H9 (cell line): ENCODE results near the gene CCDC158. TPM values are rescaled to one million over a fixed set of nuclear protein-coding genes. Genes with fewer than 3 reads are reported as not detected.

Experiments used
- DNase-seq: peaks from one replicate; pipeline ENCODE4 v3.0.0-alpha.2; 2017
- H2AFZ ChIP-seq: one replicate; pipeline ENCODE4 v1.6.1; 2013; ENCODE audit warnings: mild to moderate bottlenecking, low read length, control low read depth, moderate library complexity
- H2AK5ac ChIP-seq: 2 replicates; pipeline ENCODE4 v1.6.1; 2013; ENCODE audit warnings: low read length, control low read depth, mixed read lengths; ENCODE audit not compliant: insufficient read length
- H2BK120ac ChIP-seq: one replicate; pipeline ENCODE4 v1.6.1; 2013; ENCODE audit warnings: low read depth, mild to moderate bottlenecking, low read length, control low read depth, inconsistent platforms; ENCODE audit not compliant: poor library complexity, severe bottlenecking
- H2BK12ac ChIP-seq: 2 replicates; pipeline ENCODE4 v1.6.1; 2013; ENCODE audit warnings: low read length, control low read depth, mixed read lengths, low read depth; ENCODE audit not compliant: insufficient read length
- H2BK15ac ChIP-seq: 2 replicates; pipeline ENCODE4 v1.6.1; 2013; ENCODE audit warnings: low read depth, low read length, control low read depth
- H2BK20ac ChIP-seq: one replicate; pipeline ENCODE4 v1.6.1; 2013; ENCODE audit warnings: low read depth, mild to moderate bottlenecking, low read length, control low read depth, inconsistent platforms; ENCODE audit not compliant: poor library complexity, severe bottlenecking
- H2BK5ac ChIP-seq: 2 replicates; pipeline ENCODE4 v1.6.1; 2013; ENCODE audit warnings: low read length, control low read depth, mixed read lengths; ENCODE audit not compliant: insufficient read length
- H3K14ac ChIP-seq: 2 replicates; pipeline ENCODE4 v1.6.1; 2013; ENCODE audit warnings: low read length, control low read depth; ENCODE audit not compliant: insufficient read depth
- H3K18ac ChIP-seq: 2 replicates; pipeline ENCODE4 v1.6.1; 2013; ENCODE audit warnings: low read depth, mild to moderate bottlenecking, mixed read lengths, low read length, control low read depth; ENCODE audit not compliant: insufficient read length
- H3K23ac ChIP-seq: 2 replicates; pipeline ENCODE4 v1.6.1; 2013; ENCODE audit warnings: low read length, control low read depth, mixed read lengths, low read depth; ENCODE audit not compliant: insufficient read length
- H3K23me2 ChIP-seq: 2 replicates; pipeline ENCODE4 v1.6.1; 2013; ENCODE audit warnings: low read depth, mild to moderate bottlenecking, mixed read lengths, low read length, control low read depth; ENCODE audit not compliant: insufficient read length, poor library complexity, severe bottlenecking
- H3K27ac ChIP-seq: 2 replicates; pipeline ENCODE4 v1.5.1; 2013; ENCODE audit warnings: low read length, control low read depth, mixed read lengths, low read depth; ENCODE audit not compliant: insufficient read length
- H3K27me3 ChIP-seq: 2 replicates; pipeline ENCODE4 v1.6.1; 2013; ENCODE audit warnings: low read length, control low read depth, inconsistent platforms; ENCODE audit not compliant: insufficient read depth
- H3K4ac ChIP-seq: 2 replicates; pipeline ENCODE4 v1.6.1; 2013; ENCODE audit warnings: low read depth, mild to moderate bottlenecking, control low read depth, inconsistent platforms, low read length, moderate library complexity
- H3K4me1 ChIP-seq: 2 replicates; pipeline ENCODE4 v1.6.1; 2013; ENCODE audit warnings: low read length, control low read depth, inconsistent platforms; ENCODE audit not compliant: insufficient read depth
- H3K4me2 ChIP-seq: 2 replicates; pipeline ENCODE4 v1.6.1; 2013; ENCODE audit warnings: low read length, control low read depth, mixed read lengths; ENCODE audit not compliant: insufficient read length, insufficient read depth
- H3K56ac ChIP-seq: 2 replicates; pipeline ENCODE4 v1.6.1; 2013; ENCODE audit warnings: low read depth, mild to moderate bottlenecking, mixed read lengths, low read length, control low read depth; ENCODE audit not compliant: insufficient read length
- H3K79me1 ChIP-seq: 2 replicates; pipeline ENCODE4 v1.6.1; 2013; ENCODE audit warnings: low read depth, mild to moderate bottlenecking, moderate library complexity, low read length, control low read depth, inconsistent platforms; ENCODE audit not compliant: insufficient read depth, poor library complexity, severe bottlenecking
- H3K79me2 ChIP-seq: 2 replicates; pipeline ENCODE4 v1.6.1; 2013; ENCODE audit warnings: low read length, control low read depth, inconsistent platforms; ENCODE audit not compliant: insufficient read depth
- H3K9ac ChIP-seq: 2 replicates; pipeline ENCODE4 v1.6.1; 2013; ENCODE audit warnings: low read length, control low read depth, mixed read lengths; ENCODE audit not compliant: insufficient read length; ENCODE audit errors: extremely low read depth
- H3K9me3 ChIP-seq: one replicate; pipeline ENCODE4 v1.6.1; 2013; ENCODE audit warnings: low read depth, low read length, inconsistent platforms; ENCODE audit not compliant: control insufficient read depth
- H3T11ph ChIP-seq: one replicate; pipeline ENCODE4 v1.6.1; 2013; ENCODE audit warnings: mild to moderate bottlenecking, low read length, control low read depth, inconsistent platforms
- H4K20me1 ChIP-seq: one replicate; pipeline ENCODE4 v1.6.1; 2013; ENCODE audit not compliant: control insufficient read depth, insufficient read length, insufficient read depth
- H4K5ac ChIP-seq: 2 replicates; pipeline ENCODE4 v1.6.1; 2013; ENCODE audit warnings: low read depth, mild to moderate bottlenecking, mixed read lengths, low read length, control low read depth; ENCODE audit not compliant: insufficient read length
- H4K8ac ChIP-seq: replicated peaks from 2 replicates; pipeline ENCODE4 v1.6.1; 2013; ENCODE audit warnings: low read length, control low read depth, mixed read lengths, low read depth; ENCODE audit not compliant: insufficient read length
- H4K91ac ChIP-seq: 2 replicates; pipeline ENCODE4 v1.6.1; 2013; ENCODE audit warnings: low read depth, mild to moderate bottlenecking, moderate library complexity, mixed read lengths, low read length, control low read depth; ENCODE audit not compliant: insufficient read length
- H3K27ac Mint-ChIP-seq, 3 experiments: 2 replicates in 2 of 3; 3 replicates in 1 of 3; pipeline ENCODE4 v1.8.0; 2020 to 2021; ENCODE audit warnings: mixed read lengths in 3 of 3, mild to moderate bottlenecking in 1 of 3, moderate library complexity in 1 of 3
- H3K27me3 Mint-ChIP-seq: 2 replicates; pipeline ENCODE4 v1.8.0; 2021; ENCODE audit warnings: low read depth, mild to moderate bottlenecking, moderate library complexity, mixed read lengths
- H3K36me3 Mint-ChIP-seq, 3 experiments: 2 replicates in 2 of 3; 3 replicates in 1 of 3; pipeline ENCODE4 v1.8.0; 2020 to 2021; ENCODE audit warnings: low read depth in 3 of 3, mixed read lengths in 3 of 3; ENCODE audit not compliant: insufficient read depth in 1 of 3
- H3K4me1 Mint-ChIP-seq, 2 experiments: 2 replicates each; pipeline ENCODE4 v1.8.0; 2020; ENCODE audit warnings: mixed read lengths in 2 of 2
- H3K4me3 Mint-ChIP-seq, 2 experiments: 2 replicates in 1 of 2; 3 replicates in 1 of 2; pipeline ENCODE4 v1.8.0; 2020 to 2021; ENCODE audit warnings: mild to moderate bottlenecking in 2 of 2, mixed read lengths in 2 of 2, moderate library complexity in 1 of 2
- H3K9me3 Mint-ChIP-seq, 2 experiments: 2 replicates in 1 of 2; 3 replicates in 1 of 2; pipeline ENCODE4 v1.8.0; 2020; ENCODE audit warnings: mild to moderate bottlenecking in 2 of 2, mixed read lengths in 2 of 2, moderate library complexity in 1 of 2
- WGBS: extraction: QIAGEN DNeasy Blood & Tissue Kit; methylation state at CpG from one replicate; pipeline ENCODE4 v1.1.7; 2013; ENCODE audit warnings: missing lambda C conversion rate, low lambda C conversion rate, mixed read lengths; ENCODE audit not compliant: insufficient read length; ENCODE audit errors: extremely low coverage; 5-methylcytosine and 5-hydroxymethylcytosine counted together
- total RNA-seq: library from RNA; stranded (reverse); gene quantifications from 2 replicates; pipeline ENCODE4 v1.2.1, GENCODE V29; 2021
- TF ChIP-seq, protein P1 (sequence below): fragments of 200-600 bp; sonication (generic); conservative IDR thresholded peaks from 3 replicates; pipeline ENCODE4 v1.8.0; 2021; ENCODE audit warnings: antibody characterized with exemption, mild to moderate bottlenecking

CCDC158 gene
- total RNA-seq, 1 experiment from 2014 or later: not detected

DNA sequence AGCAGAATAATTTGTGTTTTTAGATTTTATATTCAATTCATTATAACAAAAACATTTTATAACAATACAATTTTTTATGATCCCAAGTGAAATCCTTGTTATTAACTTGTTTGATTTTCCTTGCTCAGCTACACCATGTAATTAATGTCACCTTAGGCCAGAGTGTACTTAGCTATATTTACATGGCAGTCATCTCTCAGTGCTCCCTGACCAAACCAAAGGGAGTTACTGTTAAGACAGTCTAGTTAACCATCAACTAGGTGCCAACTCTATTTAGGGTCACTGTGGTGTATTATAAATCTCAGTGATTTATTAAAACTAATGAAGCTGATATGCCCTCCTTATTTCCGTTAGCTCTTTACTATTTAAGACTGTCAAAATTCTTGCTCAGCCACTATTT, 44.4 kb downstream of the CCDC158 start:
- H3K27me3 Mint-ChIP-seq: no peaks in the 10 kb centered on the region
- Histone ChIP-seq H4K5ac (no peak overlapping the region), H2BK120ac (no peak overlapping the region), H3K9ac (no peak overlapping the region), H3K27ac (no peak overlapping the region), H4K8ac (no peak overlapping the region), H3K4me1 (peaks cover 4% of the 10 kb centered on the region; the same call in 1 of the 2 replicates), H2BK20ac (no peak overlapping the region), H3K23me2 (no peaks in the 10 kb centered on the region), H3K79me2 (no peaks in the 10 kb centered on the region), H2BK5ac (no peak overlapping the region), H4K20me1 (no peaks in the 10 kb centered on the region), H4K91ac (no peak overlapping the region), H2BK15ac (no peak overlapping the region), H3K18ac (no peak overlapping the region), H3K56ac (no peak overlapping the region), H3K23ac (no peak overlapping the region), H2AK5ac (no peak overlapping the region), H3K27me3 (no peaks in the 10 kb centered on the region), H3K4me2 (no peak overlapping the region), H3K79me1 (no peaks in the 10 kb centered on the region), H3K14ac (no peak overlapping the region), H2AFZ (no peak overlapping the region), H3K9me3 (no peaks in the 10 kb centered on the region), H2BK12ac (no peak overlapping the region), H3K4ac (no peak overlapping the region), H3T11ph (no peak overlapping the region)
- TF ChIP-seq, protein P1, sequence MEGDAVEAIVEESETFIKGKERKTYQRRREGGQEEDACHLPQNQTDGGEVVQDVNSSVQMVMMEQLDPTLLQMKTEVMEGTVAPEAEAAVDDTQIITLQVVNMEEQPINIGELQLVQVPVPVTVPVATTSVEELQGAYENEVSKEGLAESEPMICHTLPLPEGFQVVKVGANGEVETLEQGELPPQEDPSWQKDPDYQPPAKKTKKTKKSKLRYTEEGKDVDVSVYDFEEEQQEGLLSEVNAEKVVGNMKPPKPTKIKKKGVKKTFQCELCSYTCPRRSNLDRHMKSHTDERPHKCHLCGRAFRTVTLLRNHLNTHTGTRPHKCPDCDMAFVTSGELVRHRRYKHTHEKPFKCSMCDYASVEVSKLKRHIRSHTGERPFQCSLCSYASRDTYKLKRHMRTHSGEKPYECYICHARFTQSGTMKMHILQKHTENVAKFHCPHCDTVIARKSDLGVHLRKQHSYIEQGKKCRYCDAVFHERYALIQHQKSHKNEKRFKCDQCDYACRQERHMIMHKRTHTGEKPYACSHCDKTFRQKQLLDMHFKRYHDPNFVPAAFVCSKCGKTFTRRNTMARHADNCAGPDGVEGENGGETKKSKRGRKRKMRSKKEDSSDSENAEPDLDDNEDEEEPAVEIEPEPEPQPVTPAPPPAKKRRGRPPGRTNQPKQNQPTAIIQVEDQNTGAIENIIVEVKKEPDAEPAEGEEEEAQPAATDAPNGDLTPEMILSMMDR: no peak
- peaks cover 6 to 8% (median 7%) of the 10 kb centered on the region in 3 experiments; a peak in 6 of 7 replicates for H3K36me3 Mint-ChIP-seq
- peaks cover 15 to 17% of the 10 kb centered on the region in 2 experiments for H3K9me3 Mint-ChIP-seq
- no CpG with 5 or more reads among the region's 1 CpG for WGBS
- no peak overlapping the region for H3K4me3 Mint-ChIP-seq
- H3K4me1 Mint-ChIP-seq: peaks cover 30 to 31% of the 10 kb centered on the region in 2 experiments
- DNase-seq: no peak
- H3K27ac Mint-ChIP-seq: no peak overlapping the region
